Suprapubic skin (tissue), 4 donors: ENCODE data around the gene SERPINA12.

Experiments used
- CTCF ChIP-seq, 2 donors: fragments of 200-600 bp in 1 of 2; fragments of 450-650 bp in 1 of 2; sonication (generic) in 1 of 2; IDR thresholded peaks; one replicate each; pipeline ENCODE4 v1.5.1; 2016 to 2019; ENCODE audit warnings: antibody characterized with exemption in 2 of 2, mild to moderate bottlenecking in 1 of 2, moderate library complexity in 1 of 2
- POLR2A ChIP-seq, 2 donors: fragments of 450-650 bp; IDR thresholded peaks; one replicate each; pipeline ENCODE4 v1.6.1; 2017; ENCODE audit warnings: antibody characterized with exemption in 2 of 2, mild to moderate bottlenecking in 2 of 2, moderate library complexity in 2 of 2
- POLR2AphosphoS5 ChIP-seq, 3 donors: sonication (generic); formaldehyde crosslinking; IDR thresholded peaks; one replicate each; pipeline ENCODE4 v1.6.1; 2017; ENCODE audit warnings: antibody characterized with exemption in 3 of 3

GRCh38 chr14:94540031-94540794 lies 30.9 kb upstream of the SERPINA12 start:
- TF ChIP-seq POLR2AphosphoS5 (IDR thresholded peaks at IDR 0.05) = no peak
- no peak for TF ChIP-seq CTCF (IDR thresholded peaks at IDR 0.05)
- TF ChIP-seq POLR2A (IDR thresholded peaks at IDR 0.05) = no peak
